Neural cell (in vitro differentiated cells): ENCODE data around the gene TNS3. TPM values are rescaled to one million over a fixed set of nuclear protein-coding genes. Genes with fewer than 3 reads are reported as not detected.

Source experiments
- H2AFZ ChIP-seq: fragments of 200-600, 300-800 bp; sonication (generic), shearing (Covaris generic); 2 replicates; pipeline ENCODE4 v1.6.0; 2014; ENCODE audit warnings: low read depth, mild to moderate bottlenecking, antibody characterized with exemption, low read length, moderate library complexity
- H3F3A ChIP-seq: fragments of 200-600 bp; shearing (Covaris generic); 2 replicates; pipeline ENCODE4 v1.6.1; 2016; ENCODE audit warnings: mild to moderate bottlenecking, moderate library complexity, mixed read lengths, antibody characterized with exemption, low read length; ENCODE audit not compliant: insufficient read depth, poor library complexity, severe bottlenecking
- H3K27ac ChIP-seq: fragments of 200-600, 300-800 bp; sonication (generic), shearing (Covaris generic); 2 replicates; pipeline ENCODE4 v1.5.1; 2014; ENCODE audit warnings: mild to moderate bottlenecking, low read length, moderate library complexity
- H3K27me3 ChIP-seq: fragments of 300-800, 200-600 bp; sonication (generic), shearing (Covaris generic); 2 replicates; pipeline ENCODE4 v1.6.0; 2014; ENCODE audit warnings: mild to moderate bottlenecking, low read depth, low read length, moderate library complexity; ENCODE audit not compliant: insufficient read depth
- H3K36me3 ChIP-seq: fragments of 300-800, 200-600 bp; sonication (generic), shearing (Covaris generic); 2 replicates; pipeline ENCODE4 v1.5.1; 2014; ENCODE audit warnings: mild to moderate bottlenecking, antibody characterized with exemption, low read length, moderate library complexity; ENCODE audit not compliant: insufficient read depth
- H3K4me2 ChIP-seq: fragments of 300-800, 200-600 bp; sonication (generic), shearing (Covaris generic); 2 replicates; pipeline ENCODE4 v1.6.0; 2014; ENCODE audit warnings: mild to moderate bottlenecking, low read length
- H3K4me3 ChIP-seq: fragments of 300-800, 200-600 bp; sonication (generic), shearing (Covaris generic); 2 replicates; pipeline ENCODE4 v1.5.1; 2014; ENCODE audit warnings: mild to moderate bottlenecking, low read length, moderate library complexity
- H3K79me2 ChIP-seq: fragments of 200-600 bp; shearing (Covaris generic); replicated peaks from 2 replicates; pipeline ENCODE4 v1.6.0; 2014; ENCODE audit warnings: mild to moderate bottlenecking, low read length, moderate library complexity; ENCODE audit not compliant: insufficient read depth
- H3K9ac ChIP-seq: fragments of 300-800, 200-600 bp; sonication (generic), shearing (Covaris generic); 2 replicates; pipeline ENCODE4 v1.6.1; 2016; ENCODE audit warnings: mild to moderate bottlenecking, low read length, mixed read lengths
- H3K9me2 ChIP-seq: fragments of 200-600 bp; shearing (Covaris generic); 2 replicates; pipeline ENCODE4 v1.6.1; 2016; ENCODE audit warnings: mild to moderate bottlenecking, low read length, mixed read lengths; ENCODE audit not compliant: insufficient read depth
- H3K9me3 ChIP-seq: fragments of 200-600, 300-800 bp; sonication (generic), shearing (Covaris generic); 2 replicates; pipeline ENCODE4 v1.6.1; 2016; ENCODE audit warnings: mild to moderate bottlenecking, mixed run types, low read length, moderate library complexity, mixed read lengths
- H4K20me1 ChIP-seq: fragments of 200-600 bp; shearing (Covaris generic); 2 replicates; pipeline ENCODE4 v1.6.1; 2016; ENCODE audit warnings: mild to moderate bottlenecking, mixed run types; ENCODE audit not compliant: insufficient read depth
- EP300 ChIP-seq: fragments of 450-650 bp; conservative IDR thresholded peaks from 2 replicates; pipeline ENCODE4 v1.6.1; 2014; ENCODE audit warnings: antibody characterized with exemption, mild to moderate bottlenecking, moderate library complexity; ENCODE audit not compliant: poor library complexity, severe bottlenecking
- EZH2 ChIP-seq: fragments of 200-600, 300-800 bp; shearing (Covaris generic), sonication (generic); IDR thresholded peaks from 2 replicates; pipeline ENCODE4 v1.6.1; 2014; ENCODE audit warnings: antibody characterized with exemption, low read length, borderline replicate concordance, mild to moderate bottlenecking; ENCODE audit not compliant: insufficient read depth, poor library complexity, severe bottlenecking
- MXI1 ChIP-seq: fragments of 450-650 bp; conservative IDR thresholded peaks from 2 replicates; pipeline ENCODE4 v1.6.1; 2014; ENCODE audit warnings: antibody characterized with exemption, mild to moderate bottlenecking; ENCODE audit not compliant: poor library complexity, severe bottlenecking
- POLR2AphosphoS5 ChIP-seq: IDR thresholded peaks from 2 replicates; pipeline ENCODE4 v1.6.1; 2012
- RAD21 ChIP-seq: fragments of 450-650 bp; conservative IDR thresholded peaks from 2 replicates; pipeline ENCODE4 v1.6.1; 2014; ENCODE audit warnings: antibody characterized with exemption, mild to moderate bottlenecking, moderate library complexity
- TAF1 ChIP-seq: IDR thresholded peaks from 2 replicates; pipeline ENCODE4 v1.6.1; 2012; ENCODE audit warnings: low read depth
- polyA plus RNA-seq: library from polyadenylated mRNA; depleted of rRNA; stranded (reverse); fragments of >200 nt; gene quantifications from 2 replicates; pipeline ENCODE4 v1.2.3, GENCODE V29; 2014
- TF ChIP-seq, protein P1 (sequence below): fragments of 450-650 bp; IDR thresholded peaks from 2 replicates; pipeline ENCODE4 v1.5.1; 2014; ENCODE audit warnings: antibody characterized with exemption, mild to moderate bottlenecking, moderate library complexity; ENCODE audit not compliant: poor library complexity, severe bottlenecking
- TF ChIP-seq, protein P2 (sequence below): IDR thresholded peaks from 2 replicates; pipeline ENCODE4 v1.6.1; 2012; ENCODE audit warnings: borderline replicate concordance

The TNS3 gene
- polyA plus RNA-seq, 1 donor from 2014 or later = 0.58 TPM

DNA sequence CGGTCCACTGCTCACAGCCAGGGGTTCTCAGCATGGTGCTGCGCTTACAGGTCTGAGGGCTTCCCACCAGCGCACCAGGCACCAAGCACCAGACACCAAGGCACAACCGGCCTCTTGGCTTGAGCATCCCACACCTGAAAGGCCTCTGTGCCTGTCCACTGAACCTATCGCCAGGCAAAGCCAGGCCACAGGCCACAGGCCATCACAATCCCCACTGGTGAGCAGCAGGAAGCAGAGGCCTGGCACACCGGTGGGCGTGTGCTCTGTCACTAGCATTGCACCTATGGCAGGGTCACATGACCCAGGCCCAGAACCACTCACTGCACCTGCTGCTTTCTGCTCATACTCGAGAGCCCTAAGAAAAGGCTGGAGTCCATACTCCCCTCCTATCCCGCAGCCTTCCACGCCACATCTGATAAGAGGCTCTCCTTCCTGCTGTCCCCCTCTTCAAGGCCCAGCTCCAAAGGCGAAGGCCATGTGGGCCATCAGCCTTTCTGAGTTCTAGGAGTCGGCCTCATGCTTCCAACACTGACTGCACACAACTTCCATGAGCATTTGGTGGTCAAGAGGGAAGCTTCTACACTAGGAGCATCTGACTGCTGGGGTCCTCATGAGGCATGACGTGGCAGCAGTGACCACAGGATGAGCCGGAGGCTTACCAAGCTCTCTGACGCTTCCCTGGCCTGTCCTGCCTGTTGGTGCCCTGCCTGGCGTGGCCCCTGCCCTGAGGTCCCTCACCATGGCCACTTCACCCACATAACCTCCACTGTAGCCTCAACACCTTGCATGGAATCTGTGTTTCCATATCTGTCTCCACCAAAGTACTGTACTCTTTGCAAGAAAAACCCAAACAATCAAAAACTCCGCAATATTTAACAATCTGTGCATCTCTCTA lies 166.3 kb downstream of the TNS3 start:
- no peak overlapping the region for H3K27ac ChIP-seq
- no peak overlapping the region for H3K4me2 ChIP-seq

DNA sequence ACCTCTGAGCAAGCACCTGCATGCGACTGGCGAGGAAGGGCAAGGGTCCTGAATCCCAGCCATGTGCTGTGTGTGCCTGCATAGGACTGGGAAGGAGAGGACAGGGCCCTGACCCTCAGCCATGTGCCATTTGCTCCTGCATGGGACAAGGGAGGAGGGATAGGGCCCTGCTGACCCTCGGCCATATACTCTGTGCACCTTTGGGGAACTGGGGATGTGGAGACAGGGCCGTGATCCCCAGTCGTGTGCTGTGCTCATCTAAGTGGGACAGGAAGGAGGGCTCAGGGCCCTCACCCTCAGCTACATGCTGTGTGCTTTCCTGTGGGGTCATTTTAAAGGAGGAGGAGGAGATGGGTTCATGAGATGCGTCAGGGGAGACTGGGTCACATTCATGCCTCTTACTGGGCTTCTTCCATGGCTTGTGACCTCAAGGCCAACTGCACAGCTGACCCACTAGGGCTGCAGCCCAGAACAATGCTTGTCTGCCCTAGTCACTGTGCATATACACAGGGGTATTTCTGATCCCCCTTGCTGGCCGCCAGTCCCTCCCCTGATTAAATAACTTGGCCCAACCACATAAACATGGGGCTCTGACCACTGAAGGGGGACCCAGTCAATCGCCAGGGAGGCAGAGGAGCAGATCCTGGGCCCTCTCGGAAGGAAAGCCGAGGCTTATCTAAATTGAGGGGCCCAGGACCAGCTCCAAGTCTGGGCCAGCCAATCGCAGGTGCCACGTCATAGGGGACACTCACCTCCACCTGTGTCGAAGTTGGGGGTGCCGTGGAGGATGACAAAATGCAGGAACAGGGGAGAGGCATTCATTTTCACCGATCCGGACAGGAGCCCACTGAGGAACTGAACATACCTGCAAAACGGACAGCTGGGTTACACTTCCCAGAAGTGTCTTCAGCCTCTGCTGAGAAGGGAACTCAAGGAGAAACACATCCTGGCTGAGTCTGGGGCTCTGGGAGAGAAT lies 167.3 kb downstream of the TNS3 start:
- Histone ChIP-seq H2AFZ (no peak overlapping the region), H3K4me3 (no peak overlapping the region), H3F3A (no peaks in the 10 kb centered on the region), H3K79me2 (no peaks in the 10 kb centered on the region), H3K9me3 (no peaks in the 10 kb centered on the region), H3K27ac (no peak overlapping the region), H3K4me2 (no peak overlapping the region), H3K9ac (no peak overlapping the region), H3K27me3 (no peaks in the 10 kb centered on the region), H3K36me3 (no peaks in the 10 kb centered on the region), H3K9me2 (no peaks in the 10 kb centered on the region), H4K20me1 (no peaks in the 10 kb centered on the region)
- TF ChIP-seq EP300 (no peak), POLR2AphosphoS5 (no peak), EZH2 (no peak), RAD21 (no peak), MXI1 (no peak)
- TF ChIP-seq, protein P1, sequence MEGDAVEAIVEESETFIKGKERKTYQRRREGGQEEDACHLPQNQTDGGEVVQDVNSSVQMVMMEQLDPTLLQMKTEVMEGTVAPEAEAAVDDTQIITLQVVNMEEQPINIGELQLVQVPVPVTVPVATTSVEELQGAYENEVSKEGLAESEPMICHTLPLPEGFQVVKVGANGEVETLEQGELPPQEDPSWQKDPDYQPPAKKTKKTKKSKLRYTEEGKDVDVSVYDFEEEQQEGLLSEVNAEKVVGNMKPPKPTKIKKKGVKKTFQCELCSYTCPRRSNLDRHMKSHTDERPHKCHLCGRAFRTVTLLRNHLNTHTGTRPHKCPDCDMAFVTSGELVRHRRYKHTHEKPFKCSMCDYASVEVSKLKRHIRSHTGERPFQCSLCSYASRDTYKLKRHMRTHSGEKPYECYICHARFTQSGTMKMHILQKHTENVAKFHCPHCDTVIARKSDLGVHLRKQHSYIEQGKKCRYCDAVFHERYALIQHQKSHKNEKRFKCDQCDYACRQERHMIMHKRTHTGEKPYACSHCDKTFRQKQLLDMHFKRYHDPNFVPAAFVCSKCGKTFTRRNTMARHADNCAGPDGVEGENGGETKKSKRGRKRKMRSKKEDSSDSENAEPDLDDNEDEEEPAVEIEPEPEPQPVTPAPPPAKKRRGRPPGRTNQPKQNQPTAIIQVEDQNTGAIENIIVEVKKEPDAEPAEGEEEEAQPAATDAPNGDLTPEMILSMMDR = no peak
- TF ChIP-seq, protein P2, sequence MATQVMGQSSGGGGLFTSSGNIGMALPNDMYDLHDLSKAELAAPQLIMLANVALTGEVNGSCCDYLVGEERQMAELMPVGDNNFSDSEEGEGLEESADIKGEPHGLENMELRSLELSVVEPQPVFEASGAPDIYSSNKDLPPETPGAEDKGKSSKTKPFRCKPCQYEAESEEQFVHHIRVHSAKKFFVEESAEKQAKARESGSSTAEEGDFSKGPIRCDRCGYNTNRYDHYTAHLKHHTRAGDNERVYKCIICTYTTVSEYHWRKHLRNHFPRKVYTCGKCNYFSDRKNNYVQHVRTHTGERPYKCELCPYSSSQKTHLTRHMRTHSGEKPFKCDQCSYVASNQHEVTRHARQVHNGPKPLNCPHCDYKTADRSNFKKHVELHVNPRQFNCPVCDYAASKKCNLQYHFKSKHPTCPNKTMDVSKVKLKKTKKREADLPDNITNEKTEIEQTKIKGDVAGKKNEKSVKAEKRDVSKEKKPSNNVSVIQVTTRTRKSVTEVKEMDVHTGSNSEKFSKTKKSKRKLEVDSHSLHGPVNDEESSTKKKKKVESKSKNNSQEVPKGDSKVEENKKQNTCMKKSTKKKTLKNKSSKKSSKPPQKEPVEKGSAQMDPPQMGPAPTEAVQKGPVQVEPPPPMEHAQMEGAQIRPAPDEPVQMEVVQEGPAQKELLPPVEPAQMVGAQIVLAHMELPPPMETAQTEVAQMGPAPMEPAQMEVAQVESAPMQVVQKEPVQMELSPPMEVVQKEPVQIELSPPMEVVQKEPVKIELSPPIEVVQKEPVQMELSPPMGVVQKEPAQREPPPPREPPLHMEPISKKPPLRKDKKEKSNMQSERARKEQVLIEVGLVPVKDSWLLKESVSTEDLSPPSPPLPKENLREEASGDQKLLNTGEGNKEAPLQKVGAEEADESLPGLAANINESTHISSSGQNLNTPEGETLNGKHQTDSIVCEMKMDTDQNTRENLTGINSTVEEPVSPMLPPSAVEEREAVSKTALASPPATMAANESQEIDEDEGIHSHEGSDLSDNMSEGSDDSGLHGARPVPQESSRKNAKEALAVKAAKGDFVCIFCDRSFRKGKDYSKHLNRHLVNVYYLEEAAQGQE = no peak

More for the DNA sequence above, 166.3 kb downstream of the TNS3 start:
- H3K9me3 ChIP-seq = no peaks in the 10 kb centered on the region
- no peak overlapping the region for H3K4me3 ChIP-seq
- no peaks in the 10 kb centered on the region for H4K20me1 ChIP-seq
- TF ChIP-seq POLR2AphosphoS5 (no peak), TAF1 (no peak)
- no peaks in the 10 kb centered on the region for H3K9me2 ChIP-seq
- no peak overlapping the region for H3K9ac ChIP-seq
- no peaks in the 10 kb centered on the region for H3F3A ChIP-seq
- no peaks in the 10 kb centered on the region for H3K27me3 ChIP-seq
- no peaks in the 10 kb centered on the region for H3K79me2 ChIP-seq
- H3K36me3 ChIP-seq = no peaks in the 10 kb centered on the region
- no peak overlapping the region for H2AFZ ChIP-seq
